Measurements from ENCODE around the gene CNDP1.

The CNDP1 gene

GRCh38 chr18:74631212-74631611, 96.9 kb downstream of the CNDP1 start:
- no peak overlapping the region for H3K27ac ChIP-seq

GRCh38 chr18:74631623-74632350, 97.5 kb downstream of the CNDP1 start:
- no peak overlapping the region for H3K27ac ChIP-seq

More at GRCh38 chr18:74631212-74631611, 96.9 kb downstream of the CNDP1 start:
- TF ChIP-seq CTCF (conservative IDR thresholded peaks at IDR 0.05): no peak
- no peak for TF ChIP-seq ZFX (IDR thresholded peaks at IDR 0.05)

GRCh38 chr18:74632351-74632679, 98.0 kb downstream of the CNDP1 start:
- no peak overlapping the region for H3K27ac ChIP-seq
- TF ChIP-seq CTCF (conservative IDR thresholded peaks at IDR 0.05) (no peak), ZFX (IDR thresholded peaks at IDR 0.05) (no peak)

More at GRCh38 chr18:74631623-74632350, 97.5 kb downstream of the CNDP1 start:
- TF ChIP-seq ZFX (IDR thresholded peaks at IDR 0.05): no peak
- TF ChIP-seq CTCF (conservative IDR thresholded peaks at IDR 0.05): no peak

DNA sequence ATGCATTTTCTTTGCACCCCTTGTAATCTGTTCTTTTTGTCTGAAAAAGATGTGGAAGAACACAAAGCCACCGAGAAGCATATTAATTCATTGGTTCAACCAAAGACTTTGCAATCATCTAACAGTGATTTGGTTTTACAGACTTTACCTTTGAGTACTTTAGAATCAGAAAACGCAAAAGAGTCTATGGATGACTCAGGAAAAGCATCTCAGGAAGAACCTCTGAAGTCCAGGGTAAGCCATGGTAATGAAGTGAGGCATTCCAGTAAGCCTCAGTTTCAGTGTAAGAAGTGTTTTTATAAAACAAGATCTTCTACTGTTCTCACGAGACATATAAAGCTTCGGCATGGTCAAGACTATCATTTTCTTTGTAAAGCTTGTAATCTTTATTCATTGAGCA, 98.6 kb downstream of the CNDP1 start:
- TF ChIP-seq ZFX (IDR thresholded peaks at IDR 0.05) (no peak), CTCF (conservative IDR thresholded peaks at IDR 0.05) (no peak)
- H3K27ac ChIP-seq: no peak overlapping the region

DNA sequence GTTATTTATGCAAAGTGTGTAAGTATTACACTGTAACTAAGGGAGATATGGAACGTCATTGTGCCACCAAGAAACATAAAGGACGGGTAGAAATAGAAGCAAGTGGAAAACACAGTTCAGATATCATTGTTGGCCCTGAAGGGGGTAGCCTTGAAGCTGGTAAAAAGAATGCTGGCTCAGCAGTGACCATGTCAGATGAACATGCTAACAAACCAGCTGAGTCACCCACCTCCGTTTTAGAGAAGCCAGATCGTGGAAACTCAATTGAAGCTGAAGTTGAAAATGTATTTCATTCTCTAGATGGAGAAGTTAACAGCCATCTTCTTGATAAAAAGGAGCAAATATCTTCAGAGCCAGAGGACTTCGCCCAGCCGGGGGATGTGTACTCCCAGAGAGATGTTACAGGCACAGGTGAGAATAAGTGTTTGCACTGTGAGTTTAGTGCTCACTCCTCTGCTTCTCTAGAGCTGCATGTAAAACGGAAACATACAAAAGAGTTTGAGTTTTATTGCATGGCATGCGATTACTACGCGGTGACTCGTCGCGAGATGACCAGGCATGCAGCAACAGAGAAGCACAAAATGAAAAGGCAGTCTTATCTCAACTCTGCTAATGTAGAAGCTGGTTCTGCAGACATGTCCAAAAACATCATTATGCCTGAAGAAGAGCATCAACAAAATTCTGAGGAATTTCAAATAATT, 99.5 kb downstream of the CNDP1 start:
- TF ChIP-seq CTCF (conservative IDR thresholded peaks at IDR 0.05): no peak
- no peak for TF ChIP-seq ZFX (IDR thresholded peaks at IDR 0.05)
- H3K27ac ChIP-seq: no peak overlapping the region

DNA sequence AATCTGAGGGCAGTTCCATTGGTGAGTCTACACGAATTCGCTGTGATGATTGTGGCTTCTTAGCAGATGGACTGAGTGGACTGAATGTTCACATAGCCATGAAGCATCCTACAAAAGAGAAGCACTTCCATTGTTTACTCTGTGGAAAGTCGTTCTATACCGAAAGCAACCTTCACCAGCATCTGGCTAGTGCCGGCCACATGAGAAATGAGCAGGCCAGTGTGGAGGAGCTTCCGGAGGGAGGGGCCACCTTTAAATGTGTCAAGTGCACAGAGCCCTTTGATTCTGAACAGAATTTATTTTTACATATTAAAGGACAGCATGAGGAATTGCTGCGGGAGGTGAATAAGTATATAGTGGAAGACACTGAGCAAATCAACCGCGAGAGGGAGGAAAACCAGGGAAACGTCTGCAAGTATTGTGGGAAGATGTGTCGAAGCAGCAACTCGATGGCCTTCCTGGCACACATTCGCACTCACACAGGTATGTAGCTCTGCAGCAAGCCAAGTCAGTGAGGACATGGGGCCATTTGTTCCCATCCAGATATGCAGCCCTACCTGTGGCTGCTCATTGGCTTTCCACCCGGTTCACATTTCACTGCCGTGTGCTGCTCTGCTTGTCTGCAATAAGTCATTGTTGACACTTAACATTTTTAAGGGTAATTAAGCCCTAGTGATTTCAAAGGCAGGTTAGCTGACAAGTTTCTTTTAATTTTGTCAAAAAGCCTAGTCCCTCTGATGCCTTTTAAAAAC, 101.1 kb downstream of the CNDP1 start:
- no peak overlapping the region for H3K27ac ChIP-seq
- TF ChIP-seq ZFX (IDR thresholded peaks at IDR 0.05) (no peak), CTCF (conservative IDR thresholded peaks at IDR 0.05) (no peak)
